GM06990 (cell line): ENCODE results near the gene WDR27.

Experiments
- DNase-seq: peaks from one replicate; pipeline ENCODE4 v3.0.0-alpha.2; 2011; ENCODE audit not compliant: insufficient read length; ENCODE audit errors: extremely low read depth
- H3K27me3 ChIP-seq: replicated peaks from 2 replicates; pipeline ENCODE4 v1.6.0; 2011; ENCODE audit warnings: low read length; ENCODE audit not compliant: control insufficient read depth, insufficient read depth
- H3K36me3 ChIP-seq: 2 replicates; pipeline ENCODE4 v1.5.1; 2011; ENCODE audit warnings: low read length; ENCODE audit not compliant: control insufficient read depth, insufficient read depth
- H3K4me3 ChIP-seq: replicated peaks from 2 replicates; pipeline ENCODE4 v1.5.1; 2011; ENCODE audit warnings: low read depth, mild to moderate bottlenecking, control low read depth, low read length
- CTCF ChIP-seq: IDR thresholded peaks from 2 replicates; pipeline ENCODE4 v1.5.1; 2011; ENCODE audit warnings: low read length, control low read depth, mild to moderate bottlenecking, inconsistent platforms; ENCODE audit not compliant: insufficient read depth, poor library complexity, severe bottlenecking

WDR27 gene

GRCh38 chr6:169632841-169633240, 69.0 kb downstream of the WDR27 start:
- H3K4me3 ChIP-seq = no peak overlapping the region
- no peak for DNase-seq
- H3K36me3 ChIP-seq = peaks cover 2% of the 10 kb centered on the region
- TF ChIP-seq CTCF = no peak
- no peaks in the 10 kb centered on the region for H3K27me3 ChIP-seq

GRCh38 chr6:169629256-169629655, 72.6 kb downstream of the WDR27 start:
- no peaks in the 10 kb centered on the region for H3K27me3 ChIP-seq
- no peak for DNase-seq
- no peak for TF ChIP-seq CTCF
- H3K4me3 ChIP-seq = no peak overlapping the region
- H3K36me3 ChIP-seq = peaks cover 2% of the 10 kb centered on the region; the same call in 1 of the 2 replicates

GRCh38 chr6:169627736-169628607, 73.9 kb downstream of the WDR27 start:
- H3K27me3 ChIP-seq = no peaks in the 10 kb centered on the region
- no peak overlapping the region for H3K4me3 ChIP-seq
- no peak for TF ChIP-seq CTCF
- no peaks in the 10 kb centered on the region for H3K36me3 ChIP-seq
- no peak for DNase-seq

- H3K27me3 ChIP-seq = no peaks in the 10 kb centered on the region
- DNase-seq = no peak
- no peaks in the 10 kb centered on the region for H3K36me3 ChIP-seq
- no peak overlapping the region for H3K4me3 ChIP-seq
- no peak for TF ChIP-seq CTCF
These were observed 75.2 kb downstream of the WDR27 start for GRCh38 chr6:169626649-169627048.

- DNase-seq = no peak
- no peak overlapping the region for H3K4me3 ChIP-seq
- TF ChIP-seq CTCF = no peak
- H3K27me3 ChIP-seq = no peaks in the 10 kb centered on the region
- H3K36me3 ChIP-seq = no peaks in the 10 kb centered on the region
These were observed 75.7 kb downstream of the WDR27 start for GRCh38 chr6:169626169-169626568.
